ENCODE results near the gene B4GAT1. TPM values are rescaled to one million over a fixed set of nuclear protein-coding genes. Genes with fewer than 3 reads are reported as not detected.
"Not testable (repeated sequence)": the region's sequence is repeated elsewhere in the genome, so short reads cannot be mapped to it uniquely, and the experiment has no call there.

The B4GAT1 gene
- 26.8 and 30.5 TPM in 2 replicates for total RNA-seq (2014; rRNA removed; shearing (Covaris generic))

- peak; percentile 98 for DNase-seq (ENCODE audit: low spot score)
Measured at GRCh38 chr11:66347425-66348276, at the start of gene B4GAT1. Gene B4GAT1, minus strand, starts transcription at chr11:66347629. Its CDS starts 84 bp downstream, at chr11:66347545.

DNA sequence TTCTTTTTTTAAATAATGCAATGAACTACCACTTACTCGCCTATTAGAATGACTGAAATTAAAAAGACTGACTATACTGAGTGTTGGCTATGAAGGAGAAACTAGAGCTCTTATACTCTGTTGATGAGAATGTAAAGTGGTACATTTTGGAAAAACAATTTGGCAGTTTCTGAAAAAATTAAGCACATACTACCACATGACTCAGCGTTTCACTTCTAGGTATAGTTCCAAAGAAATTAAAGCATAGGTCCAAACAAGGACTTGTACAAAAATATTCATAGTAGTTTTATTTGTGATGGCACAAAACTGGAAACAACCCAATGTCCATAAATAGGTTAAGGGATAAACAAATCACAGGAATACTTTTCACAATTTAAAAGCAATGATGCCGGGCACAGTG, 46.5 kb upstream of the B4GAT1 start:
- DNase-seq (ENCODE audit: low spot score) = no peak

DNA sequence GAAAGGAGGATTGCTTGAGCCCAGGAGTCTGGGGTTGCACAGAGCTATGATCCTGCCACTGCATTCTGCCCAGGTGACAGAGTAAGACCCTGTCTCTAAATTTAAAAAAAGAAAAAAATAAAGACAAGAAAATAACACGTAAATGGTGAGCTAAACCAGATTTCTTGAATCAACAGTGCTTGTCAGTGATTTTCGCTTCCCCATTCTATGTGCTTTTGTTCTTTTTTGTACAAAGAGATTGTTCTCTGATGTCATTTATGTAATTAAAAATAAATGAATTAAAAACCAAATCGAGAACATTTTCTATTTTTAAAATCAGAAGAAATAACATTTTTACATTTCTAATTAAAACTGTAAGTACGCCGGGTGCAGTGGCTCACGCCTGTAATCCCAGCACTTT, 43.9 kb upstream of the B4GAT1 start:
- DNase-seq (ENCODE audit: low spot score) = no peak

- DNase-seq (ENCODE audit: low spot score) = peak; percentile 91
Measured at GRCh38 chr11:66388780-66389386, 41.5 kb upstream of the B4GAT1 start.

DNA sequence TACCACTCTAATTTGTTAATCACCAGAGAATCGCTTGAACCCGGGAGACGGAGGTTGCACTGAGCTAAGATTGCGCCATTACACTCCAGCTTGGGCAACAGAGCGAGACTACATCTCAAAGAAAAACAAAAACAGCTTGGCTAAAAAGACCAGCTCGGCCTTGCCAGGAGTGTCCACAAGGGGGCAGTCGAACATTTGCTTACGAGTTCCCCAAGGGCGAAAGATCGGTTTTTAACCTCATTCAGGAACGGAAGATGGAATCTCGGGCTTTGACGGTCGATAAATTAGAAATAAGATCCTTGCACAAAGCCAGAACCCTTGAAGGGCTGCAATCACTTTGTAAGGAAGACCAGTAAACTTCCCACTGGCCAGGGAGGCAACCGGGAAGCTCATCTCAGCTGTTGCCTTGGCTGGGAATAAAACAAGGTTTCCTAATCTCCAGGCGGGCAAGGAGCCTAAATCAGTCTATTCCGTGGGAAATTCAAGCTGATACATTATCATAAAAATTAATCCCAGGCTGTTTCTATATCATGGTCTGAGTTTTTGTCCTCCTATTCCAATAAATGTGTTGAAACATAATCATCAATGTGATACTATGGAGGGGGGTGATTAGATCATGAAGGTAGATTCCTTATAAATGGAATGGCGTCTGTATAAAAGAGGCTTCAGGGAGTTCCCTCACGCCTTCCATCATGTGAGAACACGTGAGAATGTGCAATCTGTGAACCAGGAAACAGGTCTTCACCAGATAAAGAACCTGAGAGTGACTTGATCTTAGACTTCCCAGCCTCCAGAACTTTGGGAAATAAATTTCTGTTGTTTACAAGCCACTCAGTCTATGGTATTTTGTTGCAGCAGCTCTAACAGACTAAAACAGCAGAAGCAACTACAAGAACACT, 39.0 kb upstream of the B4GAT1 start:
- DNase-seq (ENCODE audit: low spot score) = peak; percentile 95

DNA sequence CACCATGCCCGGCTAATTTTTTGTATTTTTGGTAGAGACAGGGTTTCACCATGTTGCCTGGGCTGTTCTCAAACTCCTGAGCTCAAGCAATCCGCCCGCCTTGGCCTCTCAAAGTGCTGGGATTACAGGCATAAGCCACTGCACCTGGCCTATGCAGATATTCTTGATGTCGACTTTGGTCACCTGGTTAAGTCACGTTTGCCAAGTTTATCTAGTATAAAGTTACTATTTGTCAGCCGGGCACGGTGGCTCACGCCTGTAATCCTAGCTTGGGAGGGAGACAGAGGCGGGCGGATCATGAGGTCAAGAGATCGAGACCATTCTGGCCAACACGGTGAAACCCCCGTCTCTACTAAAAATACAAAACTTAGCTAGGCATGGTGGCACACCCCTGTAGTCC, 36.9 kb upstream of the B4GAT1 start:
- not testable (repeated sequence) for DNase-seq (ENCODE audit: low spot score)

GRCh38 chr11:66380264-66380663, 32.8 kb upstream of the B4GAT1 start:
- not testable (repeated sequence) for DNase-seq (ENCODE audit: low spot score)

DNA sequence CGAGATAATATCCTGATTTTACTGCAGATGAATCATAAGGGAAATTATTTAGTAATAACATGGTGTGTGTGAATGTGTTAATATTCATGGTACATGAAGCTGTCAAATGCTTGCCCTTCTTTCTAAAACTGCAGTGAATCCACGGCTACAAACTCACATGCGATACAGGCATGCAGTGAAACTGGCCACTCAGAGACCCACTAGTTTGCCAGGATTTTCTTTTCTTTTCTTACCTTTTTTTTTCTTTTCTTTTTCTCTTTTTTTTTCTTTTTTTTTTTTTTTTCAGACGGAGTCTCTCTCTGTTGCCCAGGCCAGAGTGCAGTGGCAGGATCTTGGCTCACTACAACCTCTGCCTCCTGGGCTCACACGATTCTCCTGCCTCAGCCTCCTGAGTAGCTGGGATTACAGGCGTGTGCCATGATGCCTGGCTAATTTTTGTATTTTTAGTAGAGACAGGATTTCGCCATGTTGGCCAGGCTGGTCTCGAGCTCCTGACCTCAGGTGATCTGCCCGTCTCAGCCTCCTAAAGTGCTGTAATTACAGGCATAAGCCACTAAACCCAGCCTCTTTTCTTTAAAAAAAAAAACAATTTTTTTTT, 26.4 kb upstream of the B4GAT1 start:
- not testable (repeated sequence) for DNase-seq (ENCODE audit: low spot score)

GRCh38 chr11:66373265-66373664, 25.8 kb upstream of the B4GAT1 start:
- DNase-seq (ENCODE audit: low spot score) = no peak

DNA sequence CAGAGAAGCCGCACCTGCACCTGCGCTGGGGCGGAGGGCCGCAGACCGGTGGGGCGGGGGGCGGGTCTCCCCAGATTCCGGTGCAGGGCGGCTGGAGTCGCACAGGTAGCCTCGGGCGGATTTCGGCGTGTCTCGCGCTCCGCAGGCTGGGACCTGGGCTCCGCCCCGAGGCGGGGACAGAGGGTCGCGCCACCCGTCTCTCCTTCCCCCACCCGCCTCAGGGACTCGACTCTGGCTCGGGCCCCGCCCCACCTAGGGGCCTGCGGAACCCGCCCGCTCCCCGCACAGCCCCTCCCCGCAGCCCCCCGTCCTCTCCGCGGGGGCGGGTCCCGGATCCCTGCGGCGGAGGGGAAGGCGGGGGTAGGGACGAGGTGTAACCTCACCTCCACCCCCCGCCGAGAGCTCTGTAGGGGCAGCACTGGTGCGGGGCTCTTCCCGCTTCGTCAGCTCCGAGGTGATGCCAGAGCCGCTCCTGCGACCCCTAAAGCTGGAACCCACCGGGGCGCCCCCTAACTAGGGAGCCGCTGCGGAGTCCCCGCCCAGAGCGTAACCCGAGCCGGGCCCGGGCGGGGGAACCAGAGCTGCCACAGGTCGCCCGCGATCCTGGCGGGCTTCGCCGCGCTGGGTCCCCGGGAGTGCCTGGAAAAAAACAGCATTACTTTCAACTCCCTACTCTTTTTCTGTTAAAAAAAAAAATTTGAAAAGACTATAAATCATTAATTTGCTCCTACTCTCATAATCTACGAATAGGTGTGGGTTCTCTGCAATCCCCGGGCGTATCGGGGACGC, 24.4 kb upstream of the B4GAT1 start, which contains the start of gene SLC29A2:
Gene SLC29A2 (minus strand): TSS at position 134 of the 789 bp plus-strand sequence. CDS start 169 bp downstream, outside the sequence.
- DNase-seq (ENCODE audit: low spot score) = peak; percentile 95

GRCh38 chr11:66369073-66369894, 21.9 kb upstream of the B4GAT1 start:
- DNase-seq (ENCODE audit: low spot score) = no peak

DNA sequence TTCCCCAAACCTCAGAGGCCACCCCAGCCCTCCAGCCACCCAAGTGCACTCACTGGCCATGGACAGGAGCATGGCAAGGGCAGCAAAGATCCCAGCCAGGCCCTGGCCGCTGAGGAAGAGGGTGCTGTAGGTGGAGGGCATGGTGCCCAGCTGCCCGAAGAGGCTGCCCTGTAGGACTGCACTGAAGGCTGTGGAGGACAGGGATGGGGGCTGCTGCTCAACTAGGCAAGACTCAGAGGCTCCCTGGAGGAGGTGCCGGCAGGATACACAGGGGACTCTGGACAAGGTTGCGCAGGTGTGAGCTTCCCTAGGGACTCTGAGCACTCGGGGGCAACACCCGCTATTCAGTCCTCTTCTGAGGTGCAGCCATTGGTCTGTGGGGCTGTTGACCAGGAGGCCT, 21.1 kb upstream of the B4GAT1 start:
- no peak for DNase-seq (ENCODE audit: low spot score)

- no peak for DNase-seq (ENCODE audit: low spot score)
Measured at GRCh38 chr11:66367561-66368312, 20.3 kb upstream of the B4GAT1 start.

- DNase-seq (ENCODE audit: low spot score) = no peak
Measured at GRCh38 chr11:66366844-66367477, 19.5 kb upstream of the B4GAT1 start.

DNA sequence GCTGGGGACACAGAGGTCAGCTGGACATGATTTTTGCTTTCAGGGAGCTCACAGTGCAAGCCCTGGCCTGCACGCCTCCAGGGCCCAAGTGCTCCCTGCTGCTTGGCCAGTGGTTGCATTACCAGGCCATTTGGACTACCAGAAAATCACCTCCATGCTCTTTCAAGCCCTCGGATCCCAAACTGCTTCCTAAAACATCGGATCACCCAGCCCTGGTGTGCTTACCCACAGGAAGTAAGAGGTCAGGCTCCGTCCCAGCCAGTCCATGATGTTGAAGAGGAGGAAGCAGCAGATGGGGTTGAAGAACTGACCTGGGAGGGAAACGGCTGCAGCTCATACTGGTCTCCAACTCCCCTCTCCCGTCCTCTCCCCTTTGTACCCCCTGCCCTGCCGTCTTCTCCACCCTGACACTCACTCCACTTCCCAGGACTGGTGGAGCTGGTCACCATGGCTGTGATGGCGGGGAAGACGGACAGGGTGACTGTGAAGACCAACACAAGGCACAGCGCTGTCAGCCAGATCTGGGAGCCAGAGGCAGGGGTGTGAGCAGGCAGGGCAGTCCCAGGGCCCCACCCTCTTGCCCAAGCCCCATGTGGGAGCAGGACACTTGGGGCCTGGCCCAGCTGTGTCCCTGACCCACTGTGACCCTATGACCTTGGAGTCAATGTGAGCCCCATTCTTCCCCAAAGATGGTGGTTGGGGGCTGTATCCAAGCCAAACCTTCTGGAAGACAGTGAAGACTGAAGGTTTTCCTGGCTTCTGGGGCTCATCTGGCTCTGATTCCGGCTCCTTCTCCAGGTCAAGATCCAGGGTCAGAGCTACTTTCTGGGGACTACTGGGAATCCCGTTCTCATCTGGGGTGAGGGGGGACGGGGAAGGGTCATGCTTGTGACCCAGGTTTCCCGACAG, 18.5 kb upstream of the B4GAT1 start:
- DNase-seq (ENCODE audit: low spot score) = no peak

- DNase-seq (ENCODE audit: low spot score) = no peak
Measured at GRCh38 chr11:66365166-66365565, 17.7 kb upstream of the B4GAT1 start.

GRCh38 chr11:66363805-66364535, 16.5 kb upstream of the B4GAT1 start:
- peak; percentile 54 for DNase-seq (ENCODE audit: low spot score)
